MM.1S (cell line): ENCODE data around the gene NEDD4L.

Experiments used
- DNase-seq: peaks from one replicate; pipeline ENCODE4 v3.0.0-alpha.2; 2015
- H2AFZ ChIP-seq: fragments of 300-600 bp; sonication (generic); 2 replicates; pipeline ENCODE4 v1.6.0; 2016; ENCODE audit warnings: antibody characterized with exemption, low read length
- H3F3A ChIP-seq: fragments of 300-600 bp; sonication (generic); 2 replicates; pipeline ENCODE4 v1.6.1; 2016; ENCODE audit warnings: mild to moderate bottlenecking, antibody characterized with exemption, low read length, moderate library complexity, mixed read lengths; ENCODE audit not compliant: insufficient read depth
- H3K27ac ChIP-seq: fragments of 300-600 bp; sonication (generic); 2 replicates; pipeline ENCODE4 v1.5.1; 2016; ENCODE audit warnings: mild to moderate bottlenecking, low read length
- H3K27me3 ChIP-seq: fragments of 300-600 bp; sonication (generic); replicated peaks from 2 replicates; pipeline ENCODE4 v1.6.0; 2016; ENCODE audit warnings: low read length; ENCODE audit not compliant: insufficient read depth
- H3K36me3 ChIP-seq: fragments of 300-600 bp; sonication (generic); replicated peaks from 2 replicates; pipeline ENCODE4 v1.6.1; 2016; ENCODE audit warnings: mild to moderate bottlenecking, low read length, mixed read lengths; ENCODE audit not compliant: insufficient read depth
- H3K4me1 ChIP-seq: fragments of 300-600 bp; sonication (generic); 2 replicates; pipeline ENCODE4 v1.6.1; 2016; ENCODE audit warnings: low read length, mixed read lengths
- H3K4me2 ChIP-seq: fragments of 300-600 bp; sonication (generic); 2 replicates; pipeline ENCODE4 v1.6.0; 2016; ENCODE audit warnings: low read depth, low read length
- H3K4me3 ChIP-seq: fragments of 300-600 bp; sonication (generic); 2 replicates; pipeline ENCODE4 v1.5.1; 2016; ENCODE audit warnings: low read length, mixed read lengths
- H3K79me2 ChIP-seq: fragments of 300-600 bp; sonication (generic); 2 replicates; pipeline ENCODE4 v1.6.1; 2016; ENCODE audit warnings: mixed run types, low read length, mixed read lengths
- H3K9ac ChIP-seq: fragments of 300-600 bp; sonication (generic); 2 replicates; pipeline ENCODE4 v1.6.1; 2016; ENCODE audit warnings: low read length, mixed read lengths
- H3K9me2 ChIP-seq: fragments of 300-600 bp; sonication (generic); replicated peaks from 2 replicates; pipeline ENCODE4 v1.6.1; 2016; ENCODE audit warnings: mild to moderate bottlenecking, low read length, mixed read lengths; ENCODE audit not compliant: insufficient read depth
- H3K9me3 ChIP-seq: fragments of 300-600 bp; sonication (generic); replicated peaks from 2 replicates; pipeline ENCODE4 v1.6.1; 2016; ENCODE audit warnings: mild to moderate bottlenecking, low read length, mixed read lengths; ENCODE audit not compliant: insufficient read depth
- H4K20me1 ChIP-seq: fragments of 300-600 bp; sonication (generic); 2 replicates; pipeline ENCODE4 v1.6.1; 2016; ENCODE audit warnings: mild to moderate bottlenecking, low read length, moderate library complexity, mixed read lengths; ENCODE audit not compliant: insufficient read depth
- EZH2 ChIP-seq: fragments of 300-600 bp; sonication (generic); optimal IDR thresholded peaks from 2 replicates; pipeline ENCODE3; 2017; ENCODE audit warnings: low read depth, mild to moderate bottlenecking, antibody characterized with exemption, low read length, mixed read lengths
- EZH2phosphoT487 ChIP-seq: fragments of 300-600 bp; sonication (generic); IDR thresholded peaks from 2 replicates; pipeline ENCODE4 v1.6.1; 2018; ENCODE audit warnings: antibody characterized with exemption, low read length
- TF ChIP-seq, protein P1 (sequence below): fragments of 300-600 bp; sonication (generic); IDR thresholded peaks from 2 replicates; pipeline ENCODE4 v1.5.1; 2016; ENCODE audit warnings: antibody characterized with exemption, low read length, mixed read lengths

NEDD4L gene

DNA sequence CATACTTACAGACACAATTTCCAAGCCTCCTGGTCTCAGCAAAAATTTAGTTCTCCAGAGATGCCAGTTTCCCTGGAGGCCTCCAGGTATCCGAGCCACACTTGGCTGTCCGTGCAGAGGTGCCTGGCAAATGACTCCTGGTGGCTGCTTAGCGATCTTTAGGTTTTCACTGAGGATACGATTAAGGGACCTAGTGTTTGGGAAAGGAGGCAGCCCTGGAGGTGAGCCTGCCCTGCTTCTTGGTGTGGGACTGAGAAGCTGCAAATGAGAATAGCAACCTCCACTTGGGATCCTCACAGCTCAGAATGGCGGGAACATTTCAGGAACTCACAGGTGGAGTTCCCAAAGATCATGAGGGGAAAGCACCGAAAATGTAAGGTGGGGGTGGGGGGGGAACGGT is 367.3 kb downstream of the NEDD4L start:
- no peaks in the 10 kb centered on the region for H3K4me1 ChIP-seq
- DNase-seq = no peak
- no peaks in the 10 kb centered on the region for H3K36me3 ChIP-seq
- TF ChIP-seq, protein P1, sequence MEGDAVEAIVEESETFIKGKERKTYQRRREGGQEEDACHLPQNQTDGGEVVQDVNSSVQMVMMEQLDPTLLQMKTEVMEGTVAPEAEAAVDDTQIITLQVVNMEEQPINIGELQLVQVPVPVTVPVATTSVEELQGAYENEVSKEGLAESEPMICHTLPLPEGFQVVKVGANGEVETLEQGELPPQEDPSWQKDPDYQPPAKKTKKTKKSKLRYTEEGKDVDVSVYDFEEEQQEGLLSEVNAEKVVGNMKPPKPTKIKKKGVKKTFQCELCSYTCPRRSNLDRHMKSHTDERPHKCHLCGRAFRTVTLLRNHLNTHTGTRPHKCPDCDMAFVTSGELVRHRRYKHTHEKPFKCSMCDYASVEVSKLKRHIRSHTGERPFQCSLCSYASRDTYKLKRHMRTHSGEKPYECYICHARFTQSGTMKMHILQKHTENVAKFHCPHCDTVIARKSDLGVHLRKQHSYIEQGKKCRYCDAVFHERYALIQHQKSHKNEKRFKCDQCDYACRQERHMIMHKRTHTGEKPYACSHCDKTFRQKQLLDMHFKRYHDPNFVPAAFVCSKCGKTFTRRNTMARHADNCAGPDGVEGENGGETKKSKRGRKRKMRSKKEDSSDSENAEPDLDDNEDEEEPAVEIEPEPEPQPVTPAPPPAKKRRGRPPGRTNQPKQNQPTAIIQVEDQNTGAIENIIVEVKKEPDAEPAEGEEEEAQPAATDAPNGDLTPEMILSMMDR = no peak
- TF ChIP-seq EZH2phosphoT487 = no peak
- TF ChIP-seq EZH2 = no peak
- no peak overlapping the region for H3K9ac ChIP-seq
- no peak overlapping the region for H3K4me2 ChIP-seq
- H3K27me3 ChIP-seq = no peaks in the 10 kb centered on the region
- H3F3A ChIP-seq = no peaks in the 10 kb centered on the region
- no peaks in the 10 kb centered on the region for H3K9me3 ChIP-seq
- no peaks in the 10 kb centered on the region for H3K79me2 ChIP-seq
- no peak overlapping the region for H3K27ac ChIP-seq
- no peaks in the 10 kb centered on the region for H4K20me1 ChIP-seq
- H2AFZ ChIP-seq = no peak overlapping the region
- no peaks in the 10 kb centered on the region for H3K9me2 ChIP-seq
- no peak overlapping the region for H3K4me3 ChIP-seq

DNA sequence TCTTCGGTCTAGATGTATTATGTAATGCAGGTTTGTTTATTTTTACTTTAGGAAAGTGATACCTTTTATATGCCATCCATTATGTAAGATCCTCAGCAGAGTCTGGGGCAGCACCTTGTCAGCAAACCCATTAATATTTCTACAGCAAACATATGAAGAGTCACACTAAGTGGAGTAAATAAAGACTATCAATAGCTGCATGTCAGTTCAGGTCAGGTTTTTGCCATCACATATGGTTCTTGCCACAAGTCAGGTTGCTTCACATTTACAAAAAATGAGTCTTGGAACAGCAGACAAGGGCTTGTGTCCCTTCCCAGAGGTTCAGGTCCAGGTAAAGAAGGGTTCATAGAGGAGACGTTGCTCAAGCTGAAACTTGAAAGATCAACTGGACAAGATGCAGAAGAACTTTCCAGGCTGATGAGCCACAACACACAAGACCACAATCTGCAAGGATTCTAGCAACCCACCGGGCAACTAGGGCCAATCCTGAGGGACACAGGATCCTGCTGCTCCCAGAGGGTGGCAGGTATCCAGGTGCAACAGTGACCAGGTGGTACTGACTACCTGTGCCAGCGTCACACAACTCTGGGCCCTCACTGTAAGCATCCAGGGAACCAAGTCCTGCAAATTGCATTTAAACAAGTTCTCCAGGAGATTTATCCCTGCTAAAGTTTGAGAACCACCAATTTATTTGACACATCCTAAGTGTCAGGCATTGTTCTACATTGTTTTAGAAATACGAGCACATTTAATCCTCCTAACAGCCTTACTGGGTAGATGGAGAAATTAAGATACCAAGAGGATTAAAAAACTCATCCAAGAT is 369.0 kb downstream of the NEDD4L start:
- Histone ChIP-seq H3K79me2 (no peaks in the 10 kb centered on the region), H3K9me3 (no peaks in the 10 kb centered on the region), H3K36me3 (no peaks in the 10 kb centered on the region), H4K20me1 (no peaks in the 10 kb centered on the region), H3K4me1 (no peaks in the 10 kb centered on the region), H3K9me2 (no peaks in the 10 kb centered on the region), H2AFZ (no peak overlapping the region), H3K27ac (no peak overlapping the region), H3K9ac (no peak overlapping the region), H3F3A (no peaks in the 10 kb centered on the region), H3K4me3 (no peak overlapping the region), H3K4me2 (no peak overlapping the region), H3K27me3 (no peaks in the 10 kb centered on the region)
- no peak for DNase-seq
- TF ChIP-seq EZH2phosphoT487 (no peak), EZH2 (no peak)

DNA sequence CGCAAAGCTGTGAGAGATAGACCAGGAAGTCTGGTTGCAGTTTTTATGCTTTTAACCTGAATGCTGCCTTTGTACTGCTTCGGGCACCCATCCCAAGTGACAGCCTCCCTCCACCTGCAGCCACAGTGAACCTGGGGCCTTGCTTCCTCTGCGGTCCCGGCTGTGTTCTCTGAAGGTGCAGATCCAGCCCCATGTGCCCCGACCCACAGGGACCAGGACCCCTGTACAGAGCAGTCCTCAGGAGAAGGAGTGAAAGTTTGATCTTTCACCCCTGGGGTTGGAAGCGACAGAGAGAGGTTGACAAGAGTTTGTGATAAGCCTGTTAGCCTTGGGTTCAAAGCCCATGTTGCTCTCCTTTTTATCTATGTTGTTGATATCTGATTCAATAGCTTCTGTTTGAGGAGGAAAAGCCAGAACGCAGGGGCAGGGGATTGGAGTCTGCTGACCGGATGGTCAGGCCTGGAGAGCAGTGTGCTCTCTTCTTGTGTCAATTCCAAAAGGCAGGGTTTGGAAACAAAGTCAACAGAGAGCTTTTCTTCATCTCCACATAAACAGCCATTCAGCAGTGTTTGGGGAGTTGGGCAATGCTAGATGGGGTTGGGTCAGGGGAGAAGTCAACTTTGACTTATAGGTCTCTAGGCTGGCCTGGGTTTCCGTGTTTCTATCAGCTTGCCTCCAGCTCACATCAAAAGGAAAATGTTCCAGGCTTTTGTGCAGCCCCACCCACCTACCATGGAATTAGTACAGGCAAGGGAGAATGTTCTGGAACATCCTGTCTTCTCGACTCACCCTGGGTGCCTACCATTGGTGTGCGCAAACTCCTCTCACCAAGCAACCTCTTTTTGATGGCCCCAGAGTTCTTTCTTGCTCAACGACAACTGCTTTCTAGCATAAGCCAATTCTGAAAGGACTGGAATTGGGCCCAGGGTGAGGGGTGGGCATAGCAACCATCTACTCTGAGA is 369.9 kb downstream of the NEDD4L start:
- TF ChIP-seq EZH2phosphoT487 (no peak), EZH2 (no peak)
- TF ChIP-seq, protein P1 = no peak
- H3K36me3 ChIP-seq = no peaks in the 10 kb centered on the region
- no peaks in the 10 kb centered on the region for H3K9me2 ChIP-seq
- no peaks in the 10 kb centered on the region for H3K27me3 ChIP-seq
- H4K20me1 ChIP-seq = no peaks in the 10 kb centered on the region
- no peak overlapping the region for H3K4me2 ChIP-seq
- H3F3A ChIP-seq = no peaks in the 10 kb centered on the region
- no peak overlapping the region for H3K4me3 ChIP-seq
- no peaks in the 10 kb centered on the region for H3K9me3 ChIP-seq
- no peak overlapping the region for H3K27ac ChIP-seq
- no peak overlapping the region for H2AFZ ChIP-seq
- no peaks in the 10 kb centered on the region for H3K79me2 ChIP-seq
- no peak overlapping the region for H3K9ac ChIP-seq
- no peaks in the 10 kb centered on the region for H3K4me1 ChIP-seq
- DNase-seq = no peak
